Hepatocyte (in vitro differentiated cells): ENCODE data around the gene RANBP17.

ENCODE experiments used
- EZH2phosphoT487 ChIP-seq: fragments of 200-600 bp; sonication (generic); IDR thresholded peaks from one replicate; pipeline ENCODE4 v1.6.1; 2018; ENCODE audit warnings: antibody characterized with exemption, mild to moderate bottlenecking, low read depth, moderate library complexity; ENCODE audit not compliant: unreplicated experiment, severe bottlenecking
- TF ChIP-seq, protein P1 (sequence below): fragments of 200-600 bp; sonication (generic); IDR thresholded peaks from 2 replicates; pipeline ENCODE4 v1.5.1; 2016; ENCODE audit warnings: antibody characterized with exemption, mild to moderate bottlenecking; ENCODE audit not compliant: poor library complexity

DNA sequence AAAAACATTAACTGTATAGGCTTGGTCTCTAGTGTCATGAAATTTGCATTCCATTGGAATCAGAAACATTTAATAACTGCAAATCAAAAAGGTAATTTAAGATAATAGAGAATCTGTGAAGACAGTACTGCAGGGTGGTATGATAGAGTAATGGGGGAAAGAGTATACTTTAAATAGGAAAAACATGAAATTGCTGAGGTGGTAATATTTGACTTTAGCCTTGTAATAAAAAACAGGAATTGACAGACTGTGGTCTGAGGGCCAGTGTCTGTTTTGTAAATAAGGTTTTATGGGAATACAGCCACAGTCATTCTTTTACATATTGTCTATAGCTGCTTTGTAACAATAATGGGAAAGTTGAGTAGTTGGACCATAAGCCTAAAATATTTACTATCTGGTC is 162.3 kb downstream of the RANBP17 start:
- TF ChIP-seq, protein P1, sequence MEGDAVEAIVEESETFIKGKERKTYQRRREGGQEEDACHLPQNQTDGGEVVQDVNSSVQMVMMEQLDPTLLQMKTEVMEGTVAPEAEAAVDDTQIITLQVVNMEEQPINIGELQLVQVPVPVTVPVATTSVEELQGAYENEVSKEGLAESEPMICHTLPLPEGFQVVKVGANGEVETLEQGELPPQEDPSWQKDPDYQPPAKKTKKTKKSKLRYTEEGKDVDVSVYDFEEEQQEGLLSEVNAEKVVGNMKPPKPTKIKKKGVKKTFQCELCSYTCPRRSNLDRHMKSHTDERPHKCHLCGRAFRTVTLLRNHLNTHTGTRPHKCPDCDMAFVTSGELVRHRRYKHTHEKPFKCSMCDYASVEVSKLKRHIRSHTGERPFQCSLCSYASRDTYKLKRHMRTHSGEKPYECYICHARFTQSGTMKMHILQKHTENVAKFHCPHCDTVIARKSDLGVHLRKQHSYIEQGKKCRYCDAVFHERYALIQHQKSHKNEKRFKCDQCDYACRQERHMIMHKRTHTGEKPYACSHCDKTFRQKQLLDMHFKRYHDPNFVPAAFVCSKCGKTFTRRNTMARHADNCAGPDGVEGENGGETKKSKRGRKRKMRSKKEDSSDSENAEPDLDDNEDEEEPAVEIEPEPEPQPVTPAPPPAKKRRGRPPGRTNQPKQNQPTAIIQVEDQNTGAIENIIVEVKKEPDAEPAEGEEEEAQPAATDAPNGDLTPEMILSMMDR: no peak
- no peak for TF ChIP-seq EZH2phosphoT487
